ENCODE data around the gene IL5RA. TPM values are rescaled to one million over a fixed set of nuclear protein-coding genes. Genes with fewer than 3 reads are reported as not detected.
A peak's percentile ranks its signal among the peaks of the same experiment; 100 is the strongest.

The IL5RA gene
- total and polyA plus RNA-seq, 2 experiments from 2014 or later, result 1.5 TPM; not detected in 1

DNA sequence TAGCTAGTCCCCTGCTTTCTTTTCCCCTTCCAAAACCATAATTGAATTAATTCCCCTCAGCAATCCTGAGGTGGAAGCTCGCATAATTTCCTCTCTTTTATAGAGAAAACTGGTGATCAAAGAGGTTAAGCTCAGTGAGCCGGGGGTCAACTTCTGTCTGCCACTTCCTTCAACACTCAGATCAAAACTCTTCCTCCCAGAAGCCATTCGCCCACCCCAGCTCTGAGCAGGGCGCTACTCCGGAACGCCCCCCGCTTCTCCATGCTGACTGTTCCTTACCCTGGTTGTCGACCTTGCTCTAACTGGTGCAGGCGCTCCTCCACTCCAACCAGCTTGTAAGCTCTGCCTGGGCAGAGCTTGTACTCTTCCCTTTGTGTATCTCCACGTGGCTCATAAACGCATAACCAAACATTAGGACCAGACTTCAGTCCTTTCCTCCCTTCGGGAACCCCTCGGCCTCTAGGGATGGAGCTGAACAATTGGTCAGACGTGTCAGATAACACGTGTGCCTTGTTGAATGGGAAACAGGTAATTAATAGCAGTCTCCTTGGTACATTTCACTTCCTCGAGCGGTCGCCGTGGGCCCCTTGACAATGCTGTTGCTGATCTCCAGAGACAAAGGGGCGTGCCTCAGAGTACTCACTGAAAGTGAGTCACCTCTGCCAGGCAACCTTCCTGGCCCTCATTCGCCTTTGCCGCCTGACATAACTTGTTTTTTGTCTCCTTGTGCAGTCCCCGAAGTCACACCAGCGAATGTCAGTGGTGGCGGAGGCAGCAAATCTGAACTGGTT lies 71.8 kb downstream of the IL5RA start:
- H3K79me2 ChIP-seq, result no peaks in the 10 kb centered on the region
- H4K20me1 ChIP-seq (ENCODE audit: insufficient read depth, poor library complexity, severe bottlenecking), result no peaks in the 10 kb centered on the region
- no peaks in the 10 kb centered on the region for H3K9me2 ChIP-seq (replicated peaks; ENCODE audit: insufficient read depth)
- no peaks in the 10 kb centered on the region for H3K4me1 ChIP-seq (ENCODE audit: insufficient read depth)
- H2AFZ ChIP-seq, result no peak overlapping the region
- WGBS (ENCODE audit: low lambda C conversion rate, missing lambda C conversion rate), result 75% methylated on average over 25 of the region's 25 CpGs
- no peak overlapping the region for H3K4me3 ChIP-seq
- H3K27me3 ChIP-seq, result no peaks in the 10 kb centered on the region
- peak; percentile 37 for DNase-seq (ENCODE audit: low spot score)
- no peaks in the 10 kb centered on the region for H3K36me3 ChIP-seq (replicated peaks; ENCODE audit: insufficient read depth, low read depth)
- no peak overlapping the region for H3K27ac ChIP-seq
- no peaks in the 10 kb centered on the region for H3K9me3 ChIP-seq (ENCODE audit: low read depth)
- H3K4me2 ChIP-seq, result no peak overlapping the region
- TF ChIP-seq EZH2 (IDR thresholded peaks at IDR 0.05; ENCODE audit: borderline replicate concordance) (no peak), EZH2phosphoT487 (IDR thresholded peaks at IDR 0.05; ENCODE audit: low read depth, severe bottlenecking, unreplicated experiment) (no peak)

DNA sequence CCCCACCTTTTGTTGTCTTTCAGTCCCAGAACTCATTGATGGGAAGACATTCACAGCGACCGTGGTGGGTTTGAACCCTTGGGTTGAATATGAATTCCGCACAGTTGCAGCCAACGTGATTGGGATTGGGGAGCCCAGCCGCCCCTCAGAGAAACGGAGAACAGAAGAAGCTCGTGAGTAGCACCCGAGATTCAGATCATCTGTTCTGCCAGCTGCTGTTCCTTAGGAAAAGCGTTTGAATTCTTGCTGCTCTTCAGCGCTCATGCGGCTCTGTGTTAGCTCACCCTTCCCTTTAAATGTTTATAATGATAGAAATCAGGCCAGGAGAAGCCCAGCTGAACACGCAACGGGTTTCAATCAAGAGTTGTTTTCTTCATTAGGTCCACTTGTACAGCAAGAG lies 73.0 kb downstream of the IL5RA start:
- Histone ChIP-seq H3K9me2 (replicated peaks; ENCODE audit: insufficient read depth) (no peaks in the 10 kb centered on the region), H3K4me2 (no peak overlapping the region), H3K4me1 (ENCODE audit: insufficient read depth) (no peaks in the 10 kb centered on the region), H4K20me1 (ENCODE audit: insufficient read depth, poor library complexity, severe bottlenecking) (no peaks in the 10 kb centered on the region), H3K27me3 (no peaks in the 10 kb centered on the region), H2AFZ (no peak overlapping the region), H3K27ac (no peak overlapping the region), H3K9me3 (ENCODE audit: low read depth) (no peaks in the 10 kb centered on the region), H3K79me2 (no peaks in the 10 kb centered on the region), H3K36me3 (replicated peaks; ENCODE audit: insufficient read depth, low read depth) (no peaks in the 10 kb centered on the region), H3K4me3 (no peak overlapping the region)
- DNase-seq (ENCODE audit: low spot score), result no peak
- TF ChIP-seq, protein P1, sequence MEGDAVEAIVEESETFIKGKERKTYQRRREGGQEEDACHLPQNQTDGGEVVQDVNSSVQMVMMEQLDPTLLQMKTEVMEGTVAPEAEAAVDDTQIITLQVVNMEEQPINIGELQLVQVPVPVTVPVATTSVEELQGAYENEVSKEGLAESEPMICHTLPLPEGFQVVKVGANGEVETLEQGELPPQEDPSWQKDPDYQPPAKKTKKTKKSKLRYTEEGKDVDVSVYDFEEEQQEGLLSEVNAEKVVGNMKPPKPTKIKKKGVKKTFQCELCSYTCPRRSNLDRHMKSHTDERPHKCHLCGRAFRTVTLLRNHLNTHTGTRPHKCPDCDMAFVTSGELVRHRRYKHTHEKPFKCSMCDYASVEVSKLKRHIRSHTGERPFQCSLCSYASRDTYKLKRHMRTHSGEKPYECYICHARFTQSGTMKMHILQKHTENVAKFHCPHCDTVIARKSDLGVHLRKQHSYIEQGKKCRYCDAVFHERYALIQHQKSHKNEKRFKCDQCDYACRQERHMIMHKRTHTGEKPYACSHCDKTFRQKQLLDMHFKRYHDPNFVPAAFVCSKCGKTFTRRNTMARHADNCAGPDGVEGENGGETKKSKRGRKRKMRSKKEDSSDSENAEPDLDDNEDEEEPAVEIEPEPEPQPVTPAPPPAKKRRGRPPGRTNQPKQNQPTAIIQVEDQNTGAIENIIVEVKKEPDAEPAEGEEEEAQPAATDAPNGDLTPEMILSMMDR (IDR thresholded peaks at IDR 0.05; ENCODE audit: poor library complexity), result no peak
- no peak for TF ChIP-seq EZH2 (IDR thresholded peaks at IDR 0.05; ENCODE audit: borderline replicate concordance)
- no peak for TF ChIP-seq EZH2phosphoT487 (IDR thresholded peaks at IDR 0.05; ENCODE audit: low read depth, severe bottlenecking, unreplicated experiment)
- 90% methylated on average over 13 of the region's 13 CpGs for WGBS (ENCODE audit: low lambda C conversion rate, missing lambda C conversion rate)

DNA sequence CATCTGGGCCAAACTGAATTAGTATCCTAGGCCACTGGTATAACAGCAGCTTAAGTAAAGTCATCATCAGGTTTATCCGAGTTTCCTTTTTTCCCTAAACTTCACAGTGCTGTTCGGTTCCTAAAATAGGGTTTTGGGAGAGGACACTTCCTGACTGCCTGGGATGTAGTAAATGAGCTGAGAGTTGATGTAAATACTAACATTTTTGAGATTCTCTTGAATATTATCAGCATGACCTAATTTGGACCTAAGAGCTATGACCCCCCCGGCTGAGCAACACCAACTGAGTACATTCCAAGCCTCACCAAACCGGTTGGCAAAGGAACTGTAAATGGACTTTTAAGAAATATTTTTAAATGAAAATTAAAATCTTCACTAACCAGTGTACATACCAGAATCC lies 78.8 kb downstream of the IL5RA start:
- TF ChIP-seq EZH2 (IDR thresholded peaks at IDR 0.05; ENCODE audit: borderline replicate concordance), result no peak
- no peak for TF ChIP-seq EZH2phosphoT487 (IDR thresholded peaks at IDR 0.05; ENCODE audit: low read depth, severe bottlenecking, unreplicated experiment)
- TF ChIP-seq, protein P1 (IDR thresholded peaks at IDR 0.05; ENCODE audit: poor library complexity), result no peak
- Histone ChIP-seq H2AFZ (no peak overlapping the region), H4K20me1 (ENCODE audit: insufficient read depth, poor library complexity, severe bottlenecking) (no peaks in the 10 kb centered on the region), H3K79me2 (no peaks in the 10 kb centered on the region), H3K4me2 (peak overlapping the region; percentile 31), H3K4me1 (ENCODE audit: insufficient read depth) (no peaks in the 10 kb centered on the region), H3K27ac (peak overlapping the region; percentile 46), H3K9me2 (replicated peaks; ENCODE audit: insufficient read depth) (no peaks in the 10 kb centered on the region), H3K27me3 (no peaks in the 10 kb centered on the region), H3K4me3 (no peak overlapping the region), H3K36me3 (replicated peaks; ENCODE audit: insufficient read depth, low read depth) (no peaks in the 10 kb centered on the region), H3K9me3 (ENCODE audit: low read depth) (no peaks in the 10 kb centered on the region)
- peak; percentile 13 for DNase-seq (ENCODE audit: low spot score)
- 44% methylated on average over 4 of the region's 4 CpGs for WGBS (ENCODE audit: low lambda C conversion rate, missing lambda C conversion rate)

DNA sequence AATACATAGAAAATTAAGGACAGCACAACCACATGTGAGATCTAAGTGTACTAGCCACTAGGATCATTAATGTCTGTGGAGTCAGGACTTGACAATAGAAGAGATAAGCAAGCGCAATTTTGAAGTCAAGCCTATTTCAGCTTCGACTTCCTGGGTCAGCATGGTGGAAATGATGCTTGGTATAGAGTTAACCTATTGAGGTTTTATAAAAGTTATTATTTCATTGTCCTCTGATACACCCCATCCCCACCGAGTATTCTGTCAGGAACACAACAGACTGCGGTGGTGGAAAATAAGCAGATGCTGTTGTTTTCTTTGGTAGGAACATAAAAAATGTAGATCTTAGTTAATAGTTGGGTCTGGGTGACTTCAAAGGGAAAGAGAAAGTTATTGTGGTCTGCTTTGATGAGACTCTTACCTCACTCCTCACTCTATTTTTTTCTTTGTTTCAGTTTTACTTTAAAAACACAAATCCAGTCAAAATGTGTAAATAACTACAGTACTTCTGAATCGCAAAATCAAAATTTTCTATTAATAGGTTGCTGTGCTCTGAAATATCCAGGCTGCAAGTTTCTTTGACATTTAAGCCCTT lies 82.1 kb downstream of the IL5RA start:
- 83% methylated on average over 5 of the region's 5 CpGs for WGBS (ENCODE audit: low lambda C conversion rate, missing lambda C conversion rate)
- no peaks in the 10 kb centered on the region for H3K4me1 ChIP-seq (ENCODE audit: insufficient read depth)
- H3K27me3 ChIP-seq, result no peaks in the 10 kb centered on the region
- DNase-seq (ENCODE audit: low spot score), result no peak
- no peaks in the 10 kb centered on the region for H3K36me3 ChIP-seq (replicated peaks; ENCODE audit: insufficient read depth, low read depth)
- H3K4me2 ChIP-seq, result no peak overlapping the region
- no peak overlapping the region for H3K4me3 ChIP-seq
- no peaks in the 10 kb centered on the region for H3K9me3 ChIP-seq (ENCODE audit: low read depth)
- H3K9me2 ChIP-seq (replicated peaks; ENCODE audit: insufficient read depth), result no peaks in the 10 kb centered on the region
- H2AFZ ChIP-seq, result no peak overlapping the region
- TF ChIP-seq EZH2 (IDR thresholded peaks at IDR 0.05; ENCODE audit: borderline replicate concordance) (no peak), EZH2phosphoT487 (IDR thresholded peaks at IDR 0.05; ENCODE audit: low read depth, severe bottlenecking, unreplicated experiment) (no peak)
- TF ChIP-seq, protein P1 (IDR thresholded peaks at IDR 0.05; ENCODE audit: poor library complexity), result no peak
- H3K27ac ChIP-seq, result no peak overlapping the region
- no peaks in the 10 kb centered on the region for H3K79me2 ChIP-seq
- H4K20me1 ChIP-seq (ENCODE audit: insufficient read depth, poor library complexity, severe bottlenecking), result no peaks in the 10 kb centered on the region

All from hepatocyte (in vitro differentiated cells).